Fibroblast of lung (primary cell): ENCODE results near the gene ZNF558. TPM values are rescaled to one million over a fixed set of nuclear protein-coding genes. Genes with fewer than 3 reads are reported as not detected.

ENCODE experiments used
- polyA plus RNA-seq, 2 donors: library from polyadenylated mRNA; depleted of rRNA in 1 of 2; stranded (reverse) in 1 of 2; unstranded in 1 of 2; fragments of >200 nt; gene quantifications; 2 replicates each; pipeline ENCODE4 v1.2.1, GENCODE V29; 2011 to 2012; ENCODE audit warnings: missing spikeins in 1 of 2
- total RNA-seq: library from RNA; depleted of rRNA; stranded (reverse); fragments of >200 nt; gene quantifications from 2 replicates; pipeline ENCODE4 v1.2.1, GENCODE V29; 2014

The ZNF558 gene
- total and polyA plus RNA-seq, 2 donors (not counting 1 experiment from before 2014, with no cell fraction given), result 17.2 to 38.6 TPM

Other genes with a start within 250 kb of the ZNF558 start
- gene ADAMTS10, start 221.6 kb downstream of the ZNF558 start, total RNA-seq, result 11.2 and 13.1 TPM in 2 replicates
- gene ADAMTS10, start 221.6 kb downstream of the ZNF558 start, polyA plus RNA-seq, result 0.81 and 2.0 TPM in 2 replicates
- not detected in 2 replicates for gene NFILZ, start 201.7 kb downstream of the ZNF558 start, total RNA-seq
- not detected in 2 replicates for gene NFILZ, start 201.7 kb downstream of the ZNF558 start, polyA plus RNA-seq
- not detected in 2 replicates for gene ACTL9, start 133.5 kb downstream of the ZNF558 start, total RNA-seq
- gene ACTL9, start 133.5 kb downstream of the ZNF558 start, polyA plus RNA-seq, result not detected in 2 replicates
- gene OR2Z1, start 110.7 kb downstream of the ZNF558 start, total RNA-seq, result not detected in 2 replicates
- not detected in 2 replicates for gene OR2Z1, start 110.7 kb downstream of the ZNF558 start, polyA plus RNA-seq
- gene MBD3L1, start 73 bp upstream of the ZNF558 start, total RNA-seq, result not detected in 2 replicates
- not detected in 2 replicates for gene MBD3L1, start 73 bp upstream of the ZNF558 start, polyA plus RNA-seq
- gene MUC16, start 178.1 kb upstream of the ZNF558 start, total RNA-seq, result not detected in 2 replicates
- not detected in 2 replicates for gene MUC16, start 178.1 kb upstream of the ZNF558 start, polyA plus RNA-seq